ENCODE data around the gene HIF1AN. TPM values are rescaled to one million over a fixed set of nuclear protein-coding genes. Genes with fewer than 3 reads are reported as not detected.

HIF1AN gene
- total and polyA plus RNA-seq, 10 donors: 3.0 to 48.2 (median 25.3) TPM

- WGBS, 5 donors: 30 to 59% (median 50%) methylated on average over 1 of the region's 1 CpG
- TF ChIP-seq CTCF (IDR thresholded peaks at IDR 0.05 in 8 of 11, conservative IDR thresholded peaks at IDR 0.05 in 3 of 11) (no peak), POLR2AphosphoS5 (IDR thresholded peaks at IDR 0.05) (no peak), POLR2A (IDR thresholded peaks at IDR 0.05) (no peak)
Observed at GRCh38 chr10:100508266-100508665, 27.5 kb upstream of the HIF1AN start.

DNA sequence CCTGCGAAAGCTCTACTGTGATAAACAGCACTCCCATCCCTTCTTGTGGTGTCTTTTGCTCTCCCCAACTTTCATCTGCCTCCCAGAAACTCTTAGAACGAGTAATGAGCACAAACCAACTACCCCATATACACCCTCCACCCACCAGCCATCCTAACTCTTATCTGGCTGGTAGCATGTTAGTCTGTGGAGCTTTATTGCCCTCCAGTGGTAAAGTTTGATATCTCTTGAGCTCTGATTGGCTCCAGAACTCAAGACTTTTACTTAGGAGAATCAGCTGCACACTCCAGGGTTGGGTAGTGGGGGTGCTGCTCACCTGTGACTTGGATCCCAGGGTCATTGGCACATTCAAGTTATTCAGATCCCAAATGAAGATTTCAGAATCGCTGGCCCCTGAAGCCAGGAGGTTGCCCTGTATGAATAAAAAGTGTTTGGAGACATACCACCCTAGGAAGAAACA is 27.0 kb upstream of the HIF1AN start:
- intact Hi-C loops (cut with DNase I; ENCODE audit: low total_unique reads): loop anchor here (5.0 kb wide), 1 partner anchor 76 kb away; no protein-coding TSS in a partner anchor
- no peak overlapping the region for H3K4me3 ChIP-seq
- TF ChIP-seq CTCF (IDR thresholded peaks at IDR 0.05 in 8 of 11, conservative IDR thresholded peaks at IDR 0.05 in 3 of 11) (peak in 9 of 11 experiments; percentile 28 to 69 (median 51)), POLR2AphosphoS5 (IDR thresholded peaks at IDR 0.05) (no peak)
- peaks cover 0 to 48% (median 20%) of the 10 kb centered on the region in 6 donors for H3K4me1 ChIP-seq
- H3K9me3 ChIP-seq: no peaks in the 10 kb centered on the region
- H3K27ac ChIP-seq: peak overlapping the region in 3 of 8 donors; percentile 46 to 66 (median 50)
- no peak for DNase-seq
- H3K36me3 ChIP-seq: peaks cover 0 to 84% (median 11%) of the 10 kb centered on the region in 6 donors
- H3K27me3 ChIP-seq (replicated peaks in 1 of 7): no peaks in the 10 kb centered on the region
- WGBS, 5 donors: 44 to 63% (median 54%) methylated on average over 3 of the region's 3 CpGs

More at GRCh38 chr10:100508266-100508665, 27.5 kb upstream of the HIF1AN start:
- DNase-seq: no peak
- Histone ChIP-seq H3K27ac (peak overlapping the region in 3 of 8 donors; percentile 46 to 66 (median 50)), H3K4me1 (peaks cover 0 to 48% (median 20%) of the 10 kb centered on the region in 6 donors), H3K4me3 (no peak overlapping the region), H3K9me3 (no peaks in the 10 kb centered on the region), H3K36me3 (peaks cover 0 to 83% (median 11%) of the 10 kb centered on the region in 6 donors), H3K27me3 (replicated peaks in 1 of 7) (no peaks in the 10 kb centered on the region)
- intact Hi-C loops (cut with DNase I; ENCODE audit: low total_unique reads): loop anchor here (5.0 kb wide), 1 partner anchor 76 kb away; no protein-coding TSS in a partner anchor

- TF ChIP-seq POLR2A (IDR thresholded peaks at IDR 0.05): no peak
- no peak for TF ChIP-seq CTCF (IDR thresholded peaks at IDR 0.05 in 8 of 11, conservative IDR thresholded peaks at IDR 0.05 in 3 of 11)
- no peak for TF ChIP-seq POLR2AphosphoS5 (IDR thresholded peaks at IDR 0.05)
- WGBS, 5 donors: 64 to 75% (median 67%) methylated on average over 8 of the region's 8 CpGs
- H3K36me3 ChIP-seq: peaks cover 0 to 82% (median 11%) of the 10 kb centered on the region in 6 donors
- peaks cover 0 to 48% (median 20%) of the 10 kb centered on the region in 6 donors for H3K4me1 ChIP-seq
- intact Hi-C loops (cut with DNase I; ENCODE audit: low total_unique reads): loop anchor here (5.0 kb wide), 1 partner anchor 77 kb away; no protein-coding TSS in a partner anchor
- H3K27ac ChIP-seq: peak overlapping the region in 4 of 8 donors; percentile 11 to 66 (median 48)
- no peak overlapping the region for H3K4me3 ChIP-seq
- H3K27me3 ChIP-seq (replicated peaks in 1 of 7): no peaks in the 10 kb centered on the region
- DNase-seq: no peak
- H3K9me3 ChIP-seq: no peaks in the 10 kb centered on the region
Observed at GRCh38 chr10:100509241-100509840, 26.4 kb upstream of the HIF1AN start.
